Keratinocyte (primary cell): ENCODE measurements around the gene SOX2. TPM values are rescaled to one million over a fixed set of nuclear protein-coding genes. Genes with fewer than 3 reads are reported as not detected.

Experiments used
- DNase-seq: peaks from one replicate; pipeline ENCODE4 v3.0.0-alpha.2; 2011; ENCODE audit warnings: low read depth, missing footprints, low spot score
- FAIRE-seq: peaks from 2 replicates; lab custom pipeline; 2011; peaks lifted over from hg19 to GRCh38; lab: Jason Lieb, UNC
- H2AFZ ChIP-seq: 2 replicates; pipeline ENCODE4 v1.6.0; 2012; ENCODE audit warnings: low read length, control low read depth, inconsistent platforms; ENCODE audit not compliant: control insufficient read depth
- H3K27ac ChIP-seq: 2 replicates; pipeline ENCODE4 v1.5.1; 2011; ENCODE audit warnings: low read length; ENCODE audit not compliant: control insufficient read depth, insufficient read depth
- H3K27me3 ChIP-seq: 3 replicates; pipeline ENCODE4 v1.6.0; 2011; ENCODE audit warnings: low read length; ENCODE audit not compliant: control insufficient read depth, insufficient read depth; ENCODE audit errors: extremely low read depth
- H3K36me3 ChIP-seq, 2 experiments: 2 replicates in 1 of 2; 3 replicates in 1 of 2; pipeline ENCODE4 v1.5.1; 2011; ENCODE audit warnings: low read length in 2 of 2, mild to moderate bottlenecking in 1 of 2; ENCODE audit not compliant: control insufficient read depth in 2 of 2, insufficient read depth in 2 of 2; ENCODE audit errors: extremely low read depth in 1 of 2
- H3K4me1 ChIP-seq: 3 replicates; pipeline ENCODE4 v1.5.1; 2011; ENCODE audit warnings: low read length; ENCODE audit not compliant: control insufficient read depth, insufficient read depth; ENCODE audit errors: extremely low read depth
- H3K4me2 ChIP-seq: 3 replicates; pipeline ENCODE4 v1.6.0; 2011; ENCODE audit warnings: low read depth, low read length; ENCODE audit not compliant: control insufficient read depth, insufficient read depth; ENCODE audit errors: extremely low read depth
- H3K4me3 ChIP-seq, 3 experiments: fragments of 200-600 bp in 1 of 3; sonication (generic) in 1 of 3; 2 replicates in 2 of 3; 3 replicates in 1 of 3; pipeline ENCODE4 v1.5.1; 2011 to 2016; ENCODE audit warnings: low read length in 3 of 3, mild to moderate bottlenecking in 3 of 3, control low read depth in 2 of 3, inconsistent platforms in 1 of 3, low read depth in 1 of 3, mixed read lengths in 1 of 3, mixed run types in 1 of 3, moderate library complexity in 1 of 3; ENCODE audit not compliant: control insufficient read depth in 2 of 3, insufficient read depth in 2 of 3; ENCODE audit errors: extremely low read depth in 1 of 3
- H3K79me2 ChIP-seq: 2 replicates; pipeline ENCODE4 v1.6.0; 2012; ENCODE audit warnings: low read length; ENCODE audit not compliant: control insufficient read depth, insufficient read depth
- H3K9ac ChIP-seq: 3 replicates; pipeline ENCODE4 v1.6.0; 2011; ENCODE audit warnings: low read length; ENCODE audit not compliant: control insufficient read depth, insufficient read depth; ENCODE audit errors: extremely low read depth
- H3K9me1 ChIP-seq: 3 replicates; pipeline ENCODE4 v1.6.0; 2011; ENCODE audit warnings: low read length; ENCODE audit not compliant: control insufficient read depth, insufficient read depth; ENCODE audit errors: extremely low read depth
- H3K9me3 ChIP-seq: 2 replicates; pipeline ENCODE4 v1.5.1; 2012; ENCODE audit warnings: low read depth, low read length; ENCODE audit not compliant: control insufficient read depth
- H4K20me1 ChIP-seq: 3 replicates; pipeline ENCODE4 v1.6.0; 2011; ENCODE audit warnings: low read length; ENCODE audit not compliant: control insufficient read depth, insufficient read depth; ENCODE audit errors: extremely low read depth
- EZH2 ChIP-seq: IDR thresholded peaks from one replicate; pipeline ENCODE4 v1.6.1; 2012; ENCODE audit warnings: inconsistent platforms, mild to moderate bottlenecking, low read length, moderate library complexity
- dilution Hi-C: fragments of 300-500 bp; cut with MboI; formaldehyde crosslinking; loops from one replicate; pipeline ENCODE4 v1.7.0; 2020; ENCODE audit warnings: low sequenced_read_pairs; ENCODE audit not compliant: extremely low pct_ligation_motif_present
- polyA plus RNA-seq, 5 experiments: library from polyadenylated mRNA; depleted of rRNA in 3 of 5; stranded (reverse) in 3 of 5; stranded (forward) in 1 of 5; unstranded in 1 of 5; fragments of >200 nt; gene quantifications; 1 replicate in 1 of 5; 2 replicates in 3 of 5; 3 replicates in 1 of 5; pipeline versions ENCODE4 v1.2.1 to v1.2.3, GENCODE V29; 2011 to 2012; ENCODE audit warnings: missing spikeins in 2 of 5, low read depth in 1 of 5, low replicate concordance in 1 of 5
- TF ChIP-seq, protein P1 (sequence below), 3 experiments: IDR thresholded peaks in 1 of 3; conservative IDR thresholded peaks in 1 of 3; optimal IDR thresholded peaks in 1 of 3; 2 replicates in 2 of 3; 3 replicates in 1 of 3; pipeline versions ENCODE3 to v1.5.1; 2011; ENCODE audit warnings: low read length in 3 of 3, mild to moderate bottlenecking in 3 of 3, moderate library complexity in 2 of 3, control low read depth in 1 of 3, inconsistent platforms in 1 of 3; ENCODE audit not compliant: insufficient read depth in 2 of 3; ENCODE audit errors: extremely low read depth in 1 of 3

Gene SOX2
- polyA plus RNA-seq, 1 donor (not counting 4 experiments of a cell fraction or from before 2014, with no cell fraction given): not detected

DNA sequence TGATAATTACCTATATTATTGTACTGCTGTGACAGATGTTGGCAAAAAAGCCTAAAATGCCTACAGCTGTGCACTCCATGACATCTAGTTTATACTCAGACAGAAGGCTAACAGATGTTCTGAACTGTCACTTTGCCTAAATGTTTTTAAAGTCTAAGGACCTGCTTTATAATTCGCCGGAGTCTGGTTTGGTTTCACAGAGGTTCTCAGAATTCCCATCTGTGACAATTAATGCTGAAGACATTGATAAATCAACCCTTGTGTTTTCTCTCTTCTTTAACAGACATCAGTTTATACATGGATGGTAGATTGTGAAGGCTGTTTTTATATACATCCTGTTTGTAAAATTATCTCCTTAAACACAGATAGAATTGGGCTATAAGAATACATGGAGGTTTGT is 19.8 kb upstream of the SOX2 start:
- DNase-seq (no peak), FAIRE-seq (no peak)
- H4K20me1 ChIP-seq: no peaks in the 10 kb centered on the region
- no peak overlapping the region for H3K9ac ChIP-seq
- H3K9me1 ChIP-seq: no peaks in the 10 kb centered on the region
- no peak overlapping the region for H3K4me3 ChIP-seq
- H3K27ac ChIP-seq: no peak overlapping the region
- TF ChIP-seq EZH2: no peak
- TF ChIP-seq, protein P1, sequence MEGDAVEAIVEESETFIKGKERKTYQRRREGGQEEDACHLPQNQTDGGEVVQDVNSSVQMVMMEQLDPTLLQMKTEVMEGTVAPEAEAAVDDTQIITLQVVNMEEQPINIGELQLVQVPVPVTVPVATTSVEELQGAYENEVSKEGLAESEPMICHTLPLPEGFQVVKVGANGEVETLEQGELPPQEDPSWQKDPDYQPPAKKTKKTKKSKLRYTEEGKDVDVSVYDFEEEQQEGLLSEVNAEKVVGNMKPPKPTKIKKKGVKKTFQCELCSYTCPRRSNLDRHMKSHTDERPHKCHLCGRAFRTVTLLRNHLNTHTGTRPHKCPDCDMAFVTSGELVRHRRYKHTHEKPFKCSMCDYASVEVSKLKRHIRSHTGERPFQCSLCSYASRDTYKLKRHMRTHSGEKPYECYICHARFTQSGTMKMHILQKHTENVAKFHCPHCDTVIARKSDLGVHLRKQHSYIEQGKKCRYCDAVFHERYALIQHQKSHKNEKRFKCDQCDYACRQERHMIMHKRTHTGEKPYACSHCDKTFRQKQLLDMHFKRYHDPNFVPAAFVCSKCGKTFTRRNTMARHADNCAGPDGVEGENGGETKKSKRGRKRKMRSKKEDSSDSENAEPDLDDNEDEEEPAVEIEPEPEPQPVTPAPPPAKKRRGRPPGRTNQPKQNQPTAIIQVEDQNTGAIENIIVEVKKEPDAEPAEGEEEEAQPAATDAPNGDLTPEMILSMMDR (optimal IDR thresholded peaks at IDR 0.05 in 1 of 3, IDR thresholded peaks at IDR 0.05 in 1 of 3, conservative IDR thresholded peaks at IDR 0.05 in 1 of 3; ENCODE audit: extremely low read depth in 1 of 3, insufficient read depth in 2 of 3, low read length in 3 of 3): no peak
- no peak overlapping the region for H3K4me2 ChIP-seq
- peaks cover 17% of the 10 kb centered on the region for H3K27me3 ChIP-seq
- H3K79me2 ChIP-seq: no peaks in the 10 kb centered on the region
- H3K9me3 ChIP-seq: no peaks in the 10 kb centered on the region
- dilution Hi-C loops: no loop called here
- no peaks in the 10 kb centered on the region for H3K36me3 ChIP-seq
- H3K4me1 ChIP-seq: peaks cover 10% of the 10 kb centered on the region
- H2AFZ ChIP-seq: no peak overlapping the region

DNA sequence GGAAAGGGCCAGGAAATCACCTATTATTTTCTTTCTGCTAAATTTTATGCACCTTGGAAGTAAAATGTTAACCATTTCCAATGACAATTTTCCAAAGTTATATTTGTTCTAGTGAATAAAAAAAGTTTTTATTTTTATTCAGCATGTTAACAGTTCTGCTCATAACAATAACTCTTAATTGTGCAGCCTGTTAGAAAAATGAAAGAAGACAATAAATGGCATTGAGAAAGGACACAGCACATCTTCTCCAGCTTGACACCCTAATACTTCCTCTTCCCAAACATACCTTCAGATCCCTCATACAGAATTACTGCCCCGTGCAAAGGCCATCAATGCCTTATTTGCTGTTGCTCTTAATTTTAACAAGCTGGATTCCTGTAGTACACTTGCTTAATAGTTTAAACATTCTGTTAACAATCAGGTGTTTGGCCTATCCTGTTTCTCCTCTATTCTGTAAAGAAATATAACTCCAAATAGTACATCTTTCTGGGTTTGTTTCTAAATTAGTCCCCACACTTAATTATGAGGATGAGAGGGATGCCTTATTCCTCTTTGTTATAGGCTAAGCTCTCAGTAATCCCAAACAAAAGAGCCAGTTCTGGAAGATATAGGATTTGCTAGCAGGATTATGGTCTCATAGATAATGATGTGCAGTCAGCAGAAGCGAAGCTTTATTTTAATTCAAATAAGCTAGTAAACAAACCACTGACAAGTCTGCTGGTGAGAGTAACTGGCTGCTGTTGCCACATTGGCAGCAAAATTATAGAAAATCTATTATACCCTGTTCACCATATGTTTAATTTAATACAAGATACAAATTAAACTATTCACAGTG is 19.2 kb upstream of the SOX2 start:
- H3K4me1 ChIP-seq: peaks cover 10% of the 10 kb centered on the region
- no peaks in the 10 kb centered on the region for H3K36me3 ChIP-seq
- no peak for TF ChIP-seq EZH2
- TF ChIP-seq, protein P1 (optimal IDR thresholded peaks at IDR 0.05 in 1 of 3, IDR thresholded peaks at IDR 0.05 in 1 of 3, conservative IDR thresholded peaks at IDR 0.05 in 1 of 3; ENCODE audit: extremely low read depth in 1 of 3, insufficient read depth in 2 of 3, low read length in 3 of 3): no peak
- H3K9me1 ChIP-seq: no peaks in the 10 kb centered on the region
- dilution Hi-C loops: no loop called here
- no peaks in the 10 kb centered on the region for H4K20me1 ChIP-seq
- no peak overlapping the region for H3K9ac ChIP-seq
- no peak overlapping the region for H3K4me3 ChIP-seq
- H3K9me3 ChIP-seq: no peaks in the 10 kb centered on the region
- no peak overlapping the region for H2AFZ ChIP-seq
- peaks cover 20% of the 10 kb centered on the region for H3K27me3 ChIP-seq
- FAIRE-seq (no peak), DNase-seq (no peak)
- no peaks in the 10 kb centered on the region for H3K79me2 ChIP-seq
- no peak overlapping the region for H3K27ac ChIP-seq
- no peak overlapping the region for H3K4me2 ChIP-seq
